ENCODE data around the gene UBALD1. TPM values are rescaled to one million over a fixed set of nuclear protein-coding genes. Genes with fewer than 3 reads are reported as not detected.

UBALD1 gene
- total and polyA plus RNA-seq, 4 experiments from 2014 or later = 2.4 to 41.0 (median 17.5) TPM

DNA sequence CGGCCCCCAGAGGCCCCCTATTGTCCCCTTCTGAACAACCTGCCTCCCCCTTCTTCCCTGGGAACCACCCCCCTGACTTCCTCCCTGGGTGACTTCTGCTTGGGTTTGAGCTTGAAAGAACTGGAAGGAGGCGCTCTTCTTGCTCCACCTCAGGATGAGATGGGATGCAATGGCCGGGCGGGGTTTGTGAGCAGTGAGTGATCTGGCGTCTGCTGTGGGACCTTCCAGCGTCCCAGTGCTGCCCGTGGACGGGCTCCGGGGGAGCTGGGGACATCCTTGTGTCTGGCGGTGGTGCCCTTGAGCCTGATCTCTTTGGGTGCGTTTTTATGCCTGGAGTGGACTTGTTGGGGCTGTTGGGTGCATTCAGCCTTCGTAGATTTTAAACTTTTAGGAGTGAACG lies 21.5 kb upstream of the UBALD1 start:
- Histone ChIP-seq H3K27ac (ENCODE audit: low read depth, low read length) (no peak overlapping the region), H3K4me1 (ENCODE audit: insufficient read depth, low read length) (peaks cover 11% of the 10 kb centered on the region), H3K4me3 (ENCODE audit: low read length in 2 of 2) (no peak overlapping the region), H3K27me3 (ENCODE audit: insufficient read depth, low read length) (no peaks in the 10 kb centered on the region), H3K36me3 (ENCODE audit: insufficient read depth, low read length) (no peaks in the 10 kb centered on the region), H3K9me3 (ENCODE audit: control insufficient read depth in 1 of 2, low read length in 2 of 2) (no peaks in the 10 kb centered on the region)
- intact Hi-C loops (cut with micrococcal nuclease) = no loop called here
- Mint-ChIP-seq H3K4me3 (no peak overlapping the region), H3K27ac (no peak overlapping the region), H3K27me3 (no peaks in the 10 kb centered on the region), H3K9me3 (no peaks in the 10 kb centered on the region), H3K4me1 (peaks cover 11 to 30% (median 16%) of the 10 kb centered on the region in 4 donors), H3K36me3 (peaks cover 17 to 24% of the 10 kb centered on the region in 2 donors)
- ChIA-PET POLR2A (ENCODE audit: partially characterized antibody) (interaction anchor here (3.0 kb wide), 1 partner anchor 12 kb away, joined by 11 read pairs; the partner anchor contains the start of gene MGRN1), CTCF (ENCODE audit: partially characterized antibody) (interaction anchor here (0.7 to 4.2 kb wide), 2 partner anchors 13 to 20 kb away, joined by 3 to 14 read pairs; partner anchors contain the start of gene MGRN1)
- no peak for DNase-seq

DNA sequence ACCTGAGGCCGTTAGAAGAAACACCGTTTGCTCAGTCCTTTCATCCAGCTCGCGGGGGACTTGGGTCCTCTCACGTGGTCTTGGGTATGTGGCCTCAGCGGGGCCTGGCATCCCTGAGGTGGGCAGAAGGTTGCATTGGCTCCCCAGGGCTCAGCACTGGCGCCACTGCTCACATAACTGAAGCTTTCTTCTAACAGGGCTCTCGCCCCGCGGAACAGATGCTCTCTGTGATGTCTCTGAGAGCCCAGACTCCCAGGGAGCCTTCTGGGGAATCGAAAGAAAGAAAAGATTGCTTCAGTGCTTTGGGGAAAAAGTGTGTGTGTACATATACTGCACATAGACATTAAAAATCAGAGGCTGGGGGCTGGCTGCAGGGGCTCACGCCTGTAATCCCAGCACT lies 20.1 kb upstream of the UBALD1 start:
- intact Hi-C loops (cut with micrococcal nuclease) = no loop called here
- Mint-ChIP-seq H3K27me3 (no peaks in the 10 kb centered on the region), H3K4me3 (no peak overlapping the region), H3K27ac (no peak overlapping the region), H3K36me3 (peaks cover 21 to 22% of the 10 kb centered on the region in 2 donors), H3K4me1 (peaks cover 4 to 19% (median 12%) of the 10 kb centered on the region in 4 donors), H3K9me3 (no peaks in the 10 kb centered on the region)
- POLR2A ChIA-PET (ENCODE audit: partially characterized antibody) = interaction anchor here (1.3 to 3.0 kb wide), 2 partner anchors 10 to 133 kb away, joined by 3 to 11 read pairs; partner anchors contain the start of genes MGRN1 and ZNF500
- DNase-seq = no peak
- H3K9me3 ChIP-seq (ENCODE audit: control insufficient read depth in 1 of 2, low read length in 2 of 2) = no peaks in the 10 kb centered on the region
- H3K27ac ChIP-seq (ENCODE audit: low read depth, low read length) = no peak overlapping the region
- H3K27me3 ChIP-seq (ENCODE audit: insufficient read depth, low read length) = no peaks in the 10 kb centered on the region
- no peaks in the 10 kb centered on the region for H3K36me3 ChIP-seq (ENCODE audit: insufficient read depth, low read length)
- H3K4me1 ChIP-seq (ENCODE audit: insufficient read depth, low read length) = no peaks in the 10 kb centered on the region
- CTCF ChIA-PET (ENCODE audit: partially characterized antibody) = interaction anchor here (1.1 to 4.2 kb wide), 3 partner anchors 11 to 303 kb away, joined by 3 to 14 read pairs (median 3); partner anchors contain the start of gene MGRN1
- no peak overlapping the region for H3K4me3 ChIP-seq (ENCODE audit: low read length in 2 of 2)

DNA sequence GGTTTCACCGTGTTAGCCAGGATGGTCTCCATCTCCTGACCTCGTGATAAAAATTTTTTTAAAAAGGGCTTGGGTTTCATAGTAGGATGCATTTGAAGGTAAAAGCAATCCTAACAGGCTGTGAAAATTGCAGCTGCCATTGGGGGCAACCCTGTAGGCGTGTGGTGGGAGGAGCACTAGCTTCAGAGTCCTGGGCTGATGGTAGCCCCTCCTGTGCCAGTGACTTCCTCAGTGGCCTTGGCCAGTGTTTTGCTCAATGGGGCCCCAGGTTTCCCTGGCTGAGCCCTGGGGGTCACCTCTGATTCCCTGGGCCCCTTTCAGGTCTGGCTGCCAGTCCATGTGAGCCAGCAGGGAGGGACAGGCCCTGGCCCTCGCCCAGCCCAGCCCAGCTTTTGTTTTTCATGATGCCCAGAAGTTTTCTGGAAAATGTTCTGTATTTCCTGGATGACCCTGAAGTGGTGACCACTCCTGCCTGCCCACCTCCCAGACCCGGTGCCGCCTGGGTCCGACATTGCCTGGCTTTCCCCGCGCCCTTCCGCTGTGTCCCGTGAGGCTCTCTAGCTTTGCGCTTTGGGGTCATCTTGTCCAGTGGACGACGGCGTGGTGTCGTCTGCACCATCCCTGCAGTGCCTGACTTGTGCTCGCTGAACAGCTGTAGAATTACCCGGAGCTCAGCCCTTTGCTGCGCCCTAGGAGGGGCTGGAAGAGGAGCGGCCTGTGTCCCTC lies 19.4 kb upstream of the UBALD1 start:
- ChIA-PET POLR2A (ENCODE audit: partially characterized antibody) (interaction anchor here (1.3 to 3.0 kb wide), 2 partner anchors 10 to 134 kb away, joined by 3 to 11 read pairs; partner anchors contain the start of genes MGRN1 and ZNF500), CTCF (ENCODE audit: partially characterized antibody) (interaction anchor here (0.7 to 4.2 kb wide), 6 partner anchors 9 to 302 kb away, joined by 3 to 14 read pairs (median 3); partner anchors contain the start of gene MGRN1)
- no peak overlapping the region for H3K27ac ChIP-seq (ENCODE audit: low read depth, low read length)

DNA sequence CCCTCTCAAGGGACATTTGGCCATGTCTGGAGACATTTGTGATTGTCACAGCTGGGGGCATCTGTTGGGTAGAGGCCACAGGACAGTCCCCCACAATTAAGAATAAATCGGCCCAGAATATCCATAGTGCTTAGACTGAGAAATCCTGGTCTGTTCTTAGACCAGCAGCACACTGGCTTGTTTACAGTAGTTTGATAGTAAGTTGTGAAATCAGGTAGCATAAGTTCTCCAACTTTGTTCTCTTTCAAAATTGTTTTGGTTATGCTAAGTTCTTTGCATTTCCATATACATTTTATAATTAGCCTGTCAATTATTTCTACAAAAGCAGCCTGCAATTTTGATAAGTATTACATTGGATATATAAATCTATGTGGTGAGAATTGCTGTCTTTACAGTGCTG lies 16.8 kb upstream of the UBALD1 start:
- H3K27me3 ChIP-seq (ENCODE audit: insufficient read depth, low read length) = no peaks in the 10 kb centered on the region
- Mint-ChIP-seq H3K36me3 (peaks cover 17 to 18% of the 10 kb centered on the region in 2 donors), H3K9me3 (peaks cover 0 to 2% (median 0%) of the 10 kb centered on the region in 8 donors), H3K27ac (no peak overlapping the region), H3K27me3 (no peaks in the 10 kb centered on the region), H3K4me1 (peaks cover 14 to 28% (median 21%) of the 10 kb centered on the region in 4 donors), H3K4me3 (no peak overlapping the region)
- no peak for DNase-seq
- ChIA-PET POLR2A (ENCODE audit: partially characterized antibody) (no interaction called here), CTCF (ENCODE audit: partially characterized antibody) (no interaction called here)
- H3K36me3 ChIP-seq (ENCODE audit: insufficient read depth, low read length) = no peaks in the 10 kb centered on the region
- H3K4me3 ChIP-seq (ENCODE audit: low read length in 2 of 2) = no peak overlapping the region
- no peak overlapping the region for H3K27ac ChIP-seq (ENCODE audit: low read depth, low read length)
- intact Hi-C loops (cut with micrococcal nuclease) = no loop called here
- no peaks in the 10 kb centered on the region for H3K9me3 ChIP-seq (ENCODE audit: control insufficient read depth in 1 of 2, low read length in 2 of 2)
- H3K4me1 ChIP-seq (ENCODE audit: insufficient read depth, low read length) = peaks cover 7% of the 10 kb centered on the region

More for the DNA sequence above, 19.4 kb upstream of the UBALD1 start:
- intact Hi-C loops (cut with micrococcal nuclease) = no loop called here
- no peak overlapping the region for H3K4me3 Mint-ChIP-seq
- DNase-seq = no peak
- no peaks in the 10 kb centered on the region for H3K4me1 ChIP-seq (ENCODE audit: insufficient read depth, low read length)
- no peaks in the 10 kb centered on the region for H3K9me3 ChIP-seq (ENCODE audit: control insufficient read depth in 1 of 2, low read length in 2 of 2)
- no peaks in the 10 kb centered on the region for H3K36me3 ChIP-seq (ENCODE audit: insufficient read depth, low read length)
- peak overlapping the region in 1 of 7 donors; percentile 68 for H3K27ac Mint-ChIP-seq
- no peak overlapping the region for H3K4me3 ChIP-seq (ENCODE audit: low read length in 2 of 2)
- no peaks in the 10 kb centered on the region for H3K9me3 Mint-ChIP-seq
- H3K36me3 Mint-ChIP-seq = peaks cover 21 to 23% of the 10 kb centered on the region in 2 donors
- no peaks in the 10 kb centered on the region for H3K27me3 Mint-ChIP-seq
- no peaks in the 10 kb centered on the region for H3K27me3 ChIP-seq (ENCODE audit: insufficient read depth, low read length)
- H3K4me1 Mint-ChIP-seq = peaks cover 6 to 21% (median 11%) of the 10 kb centered on the region in 4 donors

DNA sequence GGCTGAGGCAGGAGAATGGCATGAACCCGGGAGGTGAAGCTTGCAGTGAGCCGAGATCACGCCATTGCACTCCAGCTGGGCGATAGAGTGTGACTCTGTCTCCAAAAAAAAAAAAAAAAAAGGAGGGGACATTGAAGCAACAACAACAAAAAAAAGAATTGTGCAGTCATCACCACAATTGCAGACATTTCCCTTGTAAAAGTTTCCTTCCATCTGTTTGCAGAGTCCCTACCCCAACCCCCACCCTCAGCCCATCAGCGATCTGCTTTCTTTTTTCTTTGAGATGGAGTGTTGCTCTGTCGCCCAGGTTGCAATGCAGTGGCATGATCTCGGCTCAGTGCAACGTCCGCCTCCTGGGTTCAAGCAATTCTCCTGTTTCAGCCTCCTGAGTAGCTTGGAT lies 13.6 kb upstream of the UBALD1 start:
- POLR2A ChIA-PET (ENCODE audit: partially characterized antibody) = no interaction called here

DNA sequence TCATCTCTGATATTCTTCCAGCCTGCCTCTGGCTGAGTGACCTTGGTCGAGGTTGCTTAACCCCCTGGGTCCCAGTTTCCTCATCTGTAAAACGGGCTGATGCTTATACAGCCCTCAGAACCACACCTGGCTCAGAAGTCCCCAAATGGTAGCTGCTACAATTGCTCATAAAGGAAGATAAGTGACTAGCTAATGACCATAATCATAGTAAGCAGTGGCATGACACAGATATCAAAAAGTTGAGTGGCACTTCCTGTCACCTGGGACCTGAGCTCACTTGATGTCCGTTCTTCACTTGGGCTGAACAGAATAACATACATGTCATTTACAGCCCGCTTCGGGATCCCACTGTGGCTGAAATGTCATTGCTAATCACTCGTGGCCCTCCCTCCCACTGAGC lies 11.7 kb upstream of the UBALD1 start:
- peaks cover 25 to 48% (median 37%) of the 10 kb centered on the region in 4 donors for H3K4me1 Mint-ChIP-seq
- no peak for DNase-seq
- H3K4me1 ChIP-seq (ENCODE audit: insufficient read depth, low read length) = peaks cover 25% of the 10 kb centered on the region
- H3K27me3 ChIP-seq (ENCODE audit: insufficient read depth, low read length) = no peaks in the 10 kb centered on the region
- no peaks in the 10 kb centered on the region for H3K36me3 ChIP-seq (ENCODE audit: insufficient read depth, low read length)
- H3K9me3 ChIP-seq (ENCODE audit: control insufficient read depth in 1 of 2, low read length in 2 of 2) = no peaks in the 10 kb centered on the region
- peaks cover 0 to 2% (median 0%) of the 10 kb centered on the region in 8 donors for H3K9me3 Mint-ChIP-seq
- ChIA-PET CTCF (ENCODE audit: partially characterized antibody) (interaction anchor here (0.6 to 2.6 kb wide), 3 partner anchors 10 to 92 kb away, joined by 3 to 13 read pairs (median 4); no protein-coding TSS in a partner anchor), POLR2A (ENCODE audit: partially characterized antibody) (interaction anchor here (1.2 to 4.4 kb wide), 3 partner anchors 11 to 68 kb away, joined by 3 to 51 read pairs (median 34); partner anchors contain the start of genes NUDT16L1 and UBALD1)
- peaks cover 6 to 14% of the 10 kb centered on the region in 2 donors for H3K36me3 Mint-ChIP-seq
- peak overlapping the region; percentile 76 to 99 (median 92) for H3K4me3 Mint-ChIP-seq
- no peaks in the 10 kb centered on the region for H3K27me3 Mint-ChIP-seq
- peak overlapping the region; percentile 94 for H3K27ac ChIP-seq (ENCODE audit: low read depth, low read length)
- no peak overlapping the region for H3K4me3 ChIP-seq (ENCODE audit: low read length in 2 of 2)
- intact Hi-C loops (cut with micrococcal nuclease) = no loop called here
- peak overlapping the region; percentile 65 to 96 (median 92) for H3K27ac Mint-ChIP-seq

More for the DNA sequence above, 13.6 kb upstream of the UBALD1 start:
- CTCF ChIA-PET (ENCODE audit: partially characterized antibody) = no interaction called here
- Mint-ChIP-seq H3K4me1 (peaks cover 26 to 48% (median 38%) of the 10 kb centered on the region in 4 donors), H3K36me3 (peaks cover 10 to 17% of the 10 kb centered on the region in 2 donors), H3K4me3 (peak overlapping the region in 1 of 8 donors; percentile 21), H3K27me3 (no peaks in the 10 kb centered on the region), H3K9me3 (peaks cover 0 to 2% (median 0%) of the 10 kb centered on the region in 8 donors), H3K27ac (peak overlapping the region in 1 of 7 donors; percentile 56)
- DNase-seq = no peak
- no peaks in the 10 kb centered on the region for H3K9me3 ChIP-seq (ENCODE audit: control insufficient read depth in 1 of 2, low read length in 2 of 2)
- H3K27ac ChIP-seq (ENCODE audit: low read depth, low read length) = no peak overlapping the region
- H3K36me3 ChIP-seq (ENCODE audit: insufficient read depth, low read length) = no peaks in the 10 kb centered on the region
- H3K4me1 ChIP-seq (ENCODE audit: insufficient read depth, low read length) = peaks cover 25% of the 10 kb centered on the region
- no peak overlapping the region for H3K4me3 ChIP-seq (ENCODE audit: low read length in 2 of 2)
- intact Hi-C loops (cut with micrococcal nuclease) = no loop called here
- no peaks in the 10 kb centered on the region for H3K27me3 ChIP-seq (ENCODE audit: insufficient read depth, low read length)
